H1 (cell line): ENCODE data around the gene ZNF175. TPM values are rescaled to one million over a fixed set of nuclear protein-coding genes. Genes with fewer than 3 reads are reported as not detected.

ENCODE experiments used
- CEBPB ChIP-seq: IDR thresholded peaks from 2 replicates; pipeline ENCODE4 v1.6.1; 2012; ENCODE audit warnings: low read depth, low read length
- HDAC2 ChIP-seq, 2 experiments: fragments of 300-600 bp in 1 of 2; sonication (generic) in 1 of 2; IDR thresholded peaks; 2 replicates each; pipeline ENCODE4 v1.6.1; 2011 to 2012; ENCODE audit warnings: low read depth in 2 of 2, low read length in 2 of 2, mild to moderate bottlenecking in 2 of 2, moderate library complexity in 2 of 2, borderline replicate concordance in 1 of 2, inconsistent platforms in 1 of 2
- RNF2 ChIP-seq: fragments of 200-900, 300-1000 bp; sonication (generic); IDR thresholded peaks from 2 replicates; pipeline ENCODE4 v1.7.1; 2016; ENCODE audit warnings: borderline replicate concordance, low read depth, mild to moderate bottlenecking, antibody characterized with exemption, low read length; ENCODE audit not compliant: poor library complexity, severe bottlenecking; ENCODE audit errors: missing control alignments
- SIN3A ChIP-seq, 2 experiments: IDR thresholded peaks in 1 of 2; conservative IDR thresholded peaks in 1 of 2; 2 replicates each; pipeline ENCODE4 v1.6.1; 2011 to 2012; ENCODE audit warnings: low read length in 2 of 2, improper control_type of control experiment in 1 of 2, low read depth in 1 of 2, mild to moderate bottlenecking in 1 of 2
- polyA plus RNA-seq, 7 experiments: library from polyadenylated mRNA; depleted of rRNA in 3 of 7; stranded (reverse) in 5 of 7; unstranded in 2 of 7; fragments of >200 nt in 5 of 7; fragments of 200-250 nt in 2 of 7; gene quantifications; 1 replicate in 5 of 7; 2 replicates in 1 of 7; 4 replicates in 1 of 7; pipeline versions ENCODE4 v1.2.1 to v1.2.3, GENCODE V29; 2011 to 2013; ENCODE audit warnings: missing spikeins in 2 of 7, mixed read lengths in 2 of 7
- total RNA-seq: library from RNA; stranded (reverse); fragmentation: NEBNext Ultra II Directional; extraction: Animal tissue kit (Norgen Biotek cat#: 25700); gene quantifications from 2 replicates; pipeline ENCODE4 v1.2.1, GENCODE V29; 2021

Gene ZNF175
- total and polyA plus RNA-seq, 2 of the 8 experiments (the other 6 are each of a cell fraction or from before 2014, with no cell fraction given) = 1.7 to 11.1 TPM

GRCh38 chr19:51626675-51627074, 55.6 kb downstream of the ZNF175 start (continued):
- TF ChIP-seq CEBPB = no peak
- TF ChIP-seq HDAC2 (IDR thresholded peaks at IDR 0.05; ENCODE audit: borderline replicate concordance in 1 of 2, low read depth in 2 of 2, low read length in 2 of 2) = no peak
- TF ChIP-seq SIN3A (conservative IDR thresholded peaks at IDR 0.05 in 1 of 2, IDR thresholded peaks at IDR 0.05 in 1 of 2; ENCODE audit: low read depth in 1 of 2, low read length in 2 of 2) = no peak
- TF ChIP-seq RNF2 = no peak
- TF ChIP-seq, all 59 proteins: peak for 0
